Progenitor cell of endocrine pancreas (in vitro differentiated cells): Measurements from ENCODE around the gene EEF1AKMT1. TPM values are rescaled to one million over a fixed set of nuclear protein-coding genes. Genes with fewer than 3 reads are reported as not detected.

ENCODE experiments used
- DNase-seq: peaks from one replicate; pipeline ENCODE4 v3.0.0; 2021; ENCODE audit warnings: low spot score; ENCODE audit not compliant: unreplicated experiment
- H3K27ac Mint-ChIP-seq: 2 replicates; pipeline ENCODE4 v1.8.0; 2021; ENCODE audit warnings: mild to moderate bottlenecking, moderate library complexity, mixed read lengths
- H3K27me3 Mint-ChIP-seq: 2 replicates; pipeline ENCODE4 v1.8.0; 2021; ENCODE audit warnings: mixed read lengths
- H3K36me3 Mint-ChIP-seq: 2 replicates; pipeline ENCODE4 v1.8.0; 2022; ENCODE audit warnings: mixed read lengths; ENCODE audit not compliant: insufficient read depth
- H3K4me1 Mint-ChIP-seq: 2 replicates; pipeline ENCODE4 v1.8.0; 2021; ENCODE audit warnings: low read depth, mixed read lengths
- H3K4me3 Mint-ChIP-seq: 2 replicates; pipeline ENCODE4 v1.8.0; 2021; ENCODE audit warnings: low read depth, mild to moderate bottlenecking, moderate library complexity, mixed read lengths
- H3K9me3 Mint-ChIP-seq: 2 replicates; pipeline ENCODE4 v1.8.0; 2021; ENCODE audit warnings: low read depth, mixed read lengths
- CTCF ChIP-seq: fragments of 200-600 bp; sonication (generic); IDR thresholded peaks from one replicate; pipeline ENCODE4 v1.5.0; 2021; ENCODE audit warnings: antibody characterized with exemption, mild to moderate bottlenecking; ENCODE audit not compliant: unreplicated experiment
- total RNA-seq: library from RNA; stranded (reverse); gene quantifications from 2 replicates; pipeline ENCODE4 v1.2.1, GENCODE V29; 2021

Gene EEF1AKMT1
- total RNA-seq, 1 donor from 2014 or later, result 12.9 TPM

DNA sequence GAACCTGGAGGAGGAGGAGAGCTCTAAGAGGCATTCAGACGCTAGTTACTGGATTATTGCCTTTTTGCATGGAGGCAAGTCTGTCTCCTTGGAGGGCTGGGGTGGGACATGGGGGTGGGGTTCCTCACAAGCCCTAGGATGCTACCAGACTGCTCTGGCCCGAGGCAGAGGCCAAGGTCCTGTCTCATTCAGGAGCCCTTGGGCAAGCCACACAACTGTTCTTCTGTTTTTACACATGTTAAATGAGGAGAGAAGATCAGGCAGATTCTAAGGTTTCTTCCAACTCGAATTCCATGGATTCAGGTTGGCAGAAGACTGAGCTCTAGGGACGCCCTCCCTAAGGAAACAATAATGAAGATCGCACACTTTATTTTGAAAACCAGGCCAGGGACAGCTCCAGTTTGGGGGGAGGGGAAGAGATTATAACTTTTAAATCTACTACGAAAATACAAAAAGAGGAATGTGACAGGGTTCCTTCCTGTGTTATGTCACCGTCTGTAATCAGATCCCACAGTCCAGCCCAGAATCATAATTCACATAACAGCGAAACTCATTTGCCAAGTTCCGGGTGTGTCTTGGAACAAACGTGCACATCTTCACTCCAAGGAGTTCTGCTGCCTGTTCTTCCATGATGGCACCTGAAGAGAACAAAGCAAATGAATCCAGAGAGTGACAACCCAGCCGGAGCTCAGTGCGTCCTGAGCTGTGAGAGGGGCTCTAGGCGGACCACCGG is 45.0 kb downstream of the EEF1AKMT1 start:
- Mint-ChIP-seq H3K4me1 (no peaks in the 10 kb centered on the region), H3K9me3 (no peaks in the 10 kb centered on the region), H3K4me3 (no peak overlapping the region), H3K36me3 (peaks cover 2% of the 10 kb centered on the region), H3K27me3 (no peaks in the 10 kb centered on the region), H3K27ac (no peak overlapping the region)
- no peak for DNase-seq
- TF ChIP-seq CTCF, result no peak

DNA sequence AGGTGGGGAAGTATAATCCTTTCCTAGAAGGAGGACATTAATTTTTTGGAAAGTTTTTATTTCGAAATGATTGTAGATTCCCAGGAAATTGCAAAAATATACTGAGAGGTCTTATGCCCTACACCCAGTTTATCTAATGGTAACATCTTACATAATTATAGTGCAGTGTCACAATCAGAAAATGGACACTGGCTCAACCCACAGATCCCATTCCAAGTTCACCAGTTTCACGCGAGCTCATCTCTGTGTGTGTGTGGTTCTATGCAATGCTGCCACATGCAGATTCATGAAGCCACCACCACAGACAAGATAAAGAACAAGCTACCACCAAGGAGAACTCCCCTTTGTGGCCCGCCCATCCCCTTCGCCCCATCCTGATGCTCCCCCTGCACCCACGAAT is 45.9 kb downstream of the EEF1AKMT1 start:
- Mint-ChIP-seq H3K4me1 (no peaks in the 10 kb centered on the region), H3K9me3 (no peaks in the 10 kb centered on the region), H3K4me3 (no peak overlapping the region), H3K36me3 (peaks cover 2% of the 10 kb centered on the region), H3K27me3 (peaks cover 2% of the 10 kb centered on the region), H3K27ac (no peak overlapping the region)
- no peak for DNase-seq
- no peak for TF ChIP-seq CTCF

GRCh38 chr13:20721454-20722357 is 52.1 kb downstream of the EEF1AKMT1 start:
- Mint-ChIP-seq H3K4me1 (no peaks in the 10 kb centered on the region), H3K27ac (peak overlapping the region; percentile 62), H3K4me3 (peak overlapping the region; percentile 59), H3K36me3 (no peaks in the 10 kb centered on the region), H3K9me3 (no peaks in the 10 kb centered on the region), H3K27me3 (peaks cover 17% of the 10 kb centered on the region)
- TF ChIP-seq CTCF, result no peak
- no peak for DNase-seq

DNA sequence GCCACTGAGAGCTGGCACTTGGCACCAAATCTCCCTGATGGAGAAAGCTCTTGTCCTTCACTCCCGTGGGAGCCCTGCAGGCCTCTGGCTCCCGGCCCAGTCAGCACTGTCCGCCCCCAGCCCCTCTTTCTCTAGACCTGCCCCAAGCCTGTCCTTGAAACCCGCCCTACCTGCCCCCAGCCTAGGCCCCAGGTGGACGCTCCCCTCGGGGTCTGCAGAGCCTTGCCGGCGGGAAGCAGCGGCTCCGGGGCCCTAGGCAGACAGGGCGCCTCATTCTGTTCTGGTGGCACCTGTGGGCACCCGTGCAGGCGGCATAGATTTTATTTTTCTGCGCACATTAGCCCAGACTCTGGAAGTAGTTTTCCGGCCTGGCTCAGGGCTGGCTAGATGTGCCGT is 52.7 kb downstream of the EEF1AKMT1 start:
- H3K27ac Mint-ChIP-seq, result no peak overlapping the region
- TF ChIP-seq CTCF, result no peak
- no peaks in the 10 kb centered on the region for H3K4me1 Mint-ChIP-seq
- no peaks in the 10 kb centered on the region for H3K9me3 Mint-ChIP-seq
- DNase-seq, result no peak
- peaks cover 19% of the 10 kb centered on the region for H3K27me3 Mint-ChIP-seq
- no peaks in the 10 kb centered on the region for H3K36me3 Mint-ChIP-seq
- H3K4me3 Mint-ChIP-seq, result no peak overlapping the region

DNA sequence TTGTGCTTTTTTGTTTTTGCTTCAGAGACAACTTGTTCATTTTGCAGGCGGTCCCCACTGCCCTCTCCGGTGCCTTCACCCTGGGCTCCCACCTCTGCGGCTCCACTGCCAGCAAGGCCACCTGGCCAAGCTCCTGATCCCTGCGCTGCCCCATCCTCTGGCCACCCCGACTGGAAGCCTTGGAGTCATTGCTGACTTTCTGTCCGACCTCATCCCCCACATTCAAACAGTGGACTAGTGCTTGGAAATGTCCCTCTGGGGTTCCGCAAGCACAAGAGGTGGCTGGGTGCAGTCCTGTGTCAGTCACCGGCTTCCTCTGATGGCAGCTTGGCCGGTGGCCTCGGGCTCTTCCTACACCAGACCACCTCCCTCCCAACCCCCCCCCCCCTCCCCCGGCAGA is 53.3 kb downstream of the EEF1AKMT1 start:
- H3K4me1 Mint-ChIP-seq, result no peaks in the 10 kb centered on the region
- H3K36me3 Mint-ChIP-seq, result no peaks in the 10 kb centered on the region
- TF ChIP-seq CTCF, result no peak
- no peaks in the 10 kb centered on the region for H3K9me3 Mint-ChIP-seq
- H3K27ac Mint-ChIP-seq, result no peak overlapping the region
- peaks cover 21% of the 10 kb centered on the region for H3K27me3 Mint-ChIP-seq
- DNase-seq, result no peak
- H3K4me3 Mint-ChIP-seq, result no peak overlapping the region
